ENCODE measurements around the gene MMP7.

DNA sequence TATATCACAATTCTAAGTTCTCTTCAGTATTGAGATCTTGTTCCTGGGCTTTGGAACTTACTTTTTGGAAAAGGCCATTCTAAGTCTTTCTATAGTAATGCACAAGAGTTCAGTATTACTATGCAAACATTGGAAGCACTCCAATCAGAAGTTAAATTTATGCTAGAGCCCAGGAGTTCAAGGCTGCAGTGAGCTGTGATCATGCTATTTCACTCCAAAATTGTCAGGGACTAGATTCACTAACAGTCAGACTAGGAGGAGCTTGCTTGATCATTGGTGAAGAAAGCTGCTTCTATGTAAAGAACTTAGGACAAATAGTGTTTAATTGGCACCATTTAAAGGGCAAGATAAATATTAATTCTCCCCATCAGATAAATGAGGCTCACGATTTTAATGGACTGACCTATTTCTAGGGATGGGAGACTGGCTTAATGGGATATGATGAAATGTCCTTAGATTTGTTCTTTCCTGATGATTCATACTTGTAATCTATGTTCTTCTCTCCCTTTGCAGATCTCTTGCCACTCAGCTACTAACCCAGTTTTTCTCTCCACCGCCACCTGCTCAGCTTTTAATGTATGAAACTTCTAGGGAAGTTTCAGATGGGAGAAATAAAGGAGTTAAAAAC is 45.3 kb downstream of the MMP7 start:
- no peak for TF ChIP-seq CTCF (IDR thresholded peaks at IDR 0.05 in 2 of 3, conservative IDR thresholded peaks at IDR 0.05 in 1 of 3; ENCODE audit: borderline replicate concordance in 1 of 3, insufficient read depth in 1 of 3, low read depth in 2 of 3, low read length in 2 of 3)
- TF ChIP-seq, protein P1, sequence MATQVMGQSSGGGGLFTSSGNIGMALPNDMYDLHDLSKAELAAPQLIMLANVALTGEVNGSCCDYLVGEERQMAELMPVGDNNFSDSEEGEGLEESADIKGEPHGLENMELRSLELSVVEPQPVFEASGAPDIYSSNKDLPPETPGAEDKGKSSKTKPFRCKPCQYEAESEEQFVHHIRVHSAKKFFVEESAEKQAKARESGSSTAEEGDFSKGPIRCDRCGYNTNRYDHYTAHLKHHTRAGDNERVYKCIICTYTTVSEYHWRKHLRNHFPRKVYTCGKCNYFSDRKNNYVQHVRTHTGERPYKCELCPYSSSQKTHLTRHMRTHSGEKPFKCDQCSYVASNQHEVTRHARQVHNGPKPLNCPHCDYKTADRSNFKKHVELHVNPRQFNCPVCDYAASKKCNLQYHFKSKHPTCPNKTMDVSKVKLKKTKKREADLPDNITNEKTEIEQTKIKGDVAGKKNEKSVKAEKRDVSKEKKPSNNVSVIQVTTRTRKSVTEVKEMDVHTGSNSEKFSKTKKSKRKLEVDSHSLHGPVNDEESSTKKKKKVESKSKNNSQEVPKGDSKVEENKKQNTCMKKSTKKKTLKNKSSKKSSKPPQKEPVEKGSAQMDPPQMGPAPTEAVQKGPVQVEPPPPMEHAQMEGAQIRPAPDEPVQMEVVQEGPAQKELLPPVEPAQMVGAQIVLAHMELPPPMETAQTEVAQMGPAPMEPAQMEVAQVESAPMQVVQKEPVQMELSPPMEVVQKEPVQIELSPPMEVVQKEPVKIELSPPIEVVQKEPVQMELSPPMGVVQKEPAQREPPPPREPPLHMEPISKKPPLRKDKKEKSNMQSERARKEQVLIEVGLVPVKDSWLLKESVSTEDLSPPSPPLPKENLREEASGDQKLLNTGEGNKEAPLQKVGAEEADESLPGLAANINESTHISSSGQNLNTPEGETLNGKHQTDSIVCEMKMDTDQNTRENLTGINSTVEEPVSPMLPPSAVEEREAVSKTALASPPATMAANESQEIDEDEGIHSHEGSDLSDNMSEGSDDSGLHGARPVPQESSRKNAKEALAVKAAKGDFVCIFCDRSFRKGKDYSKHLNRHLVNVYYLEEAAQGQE (IDR thresholded peaks at IDR 0.05; ENCODE audit: low read depth): no peak
- no peak for TF ChIP-seq POLR2A (IDR thresholded peaks at IDR 0.05; ENCODE audit: borderline replicate concordance, extremely low read depth, insufficient read depth, insufficient read length)
- no peak for TF ChIP-seq SRF (IDR thresholded peaks at IDR 0.05; ENCODE audit: low read depth)
- TF ChIP-seq EGR1 (IDR thresholded peaks at IDR 0.05; ENCODE audit: low read depth): no peak
- no peak for TF ChIP-seq EZH2 (IDR thresholded peaks at IDR 0.05)
- no peak for TF ChIP-seq RAD21 (IDR thresholded peaks at IDR 0.05; ENCODE audit: low read depth)
- TF ChIP-seq ZNF274 (IDR thresholded peaks at IDR 0.05; ENCODE audit: low read depth, low read length): no peak
- no peak for TF ChIP-seq YY1 (IDR thresholded peaks at IDR 0.05; ENCODE audit: extremely low read depth, insufficient replicate concordance, low read depth, low read length)
